Measurements from ENCODE around the gene RSPH6A.
"Not testable (repeated sequence)": the region's sequence is repeated elsewhere in the genome, so short reads cannot be mapped to it uniquely, and the experiment has no call there.

Gene RSPH6A

GRCh38 chr19:45764475-45764874 lies 50.6 kb downstream of the RSPH6A start:
- no peak for DNase-seq

- DNase-seq: no peak
Observed at GRCh38 chr19:45763691-45764294, 51.3 kb downstream of the RSPH6A start.

- no peak for DNase-seq
Observed at GRCh38 chr19:45762870-45763631, 52.1 kb downstream of the RSPH6A start.

GRCh38 chr19:45761714-45762113 lies 53.4 kb downstream of the RSPH6A start:
- no peak for DNase-seq

- DNase-seq: no peak
Observed at GRCh38 chr19:45758921-45759320, 56.2 kb downstream of the RSPH6A start.

GRCh38 chr19:45757695-45758094 lies 57.4 kb downstream of the RSPH6A start:
- no peak for DNase-seq

- no peak for DNase-seq
Observed at GRCh38 chr19:45754323-45754722, 60.8 kb downstream of the RSPH6A start.

- no peak for DNase-seq
Observed at GRCh38 chr19:45753548-45753947, 61.6 kb downstream of the RSPH6A start.

GRCh38 chr19:45752639-45753038 lies 62.5 kb downstream of the RSPH6A start:
- DNase-seq: no peak

GRCh38 chr19:45751483-45751882 lies 63.6 kb downstream of the RSPH6A start:
- not testable (repeated sequence) for DNase-seq

- DNase-seq: no peak
Observed at GRCh38 chr19:45747513-45747912, 67.6 kb downstream of the RSPH6A start.

- DNase-seq: no peak
Observed at GRCh38 chr19:45746866-45747265, 68.2 kb downstream of the RSPH6A start.

Data from central memory CD4-positive, alpha-beta T cell (primary cell).